GM21619 (cell line): ENCODE results near the gene RCBTB2.

Experiments
- ATAC-seq: cut with Tn5 transposase; IDR thresholded peaks from one replicate; pipeline ENCODE4 v1.9.1; 2021; ENCODE audit not compliant: unreplicated experiment

Gene RCBTB2

DNA sequence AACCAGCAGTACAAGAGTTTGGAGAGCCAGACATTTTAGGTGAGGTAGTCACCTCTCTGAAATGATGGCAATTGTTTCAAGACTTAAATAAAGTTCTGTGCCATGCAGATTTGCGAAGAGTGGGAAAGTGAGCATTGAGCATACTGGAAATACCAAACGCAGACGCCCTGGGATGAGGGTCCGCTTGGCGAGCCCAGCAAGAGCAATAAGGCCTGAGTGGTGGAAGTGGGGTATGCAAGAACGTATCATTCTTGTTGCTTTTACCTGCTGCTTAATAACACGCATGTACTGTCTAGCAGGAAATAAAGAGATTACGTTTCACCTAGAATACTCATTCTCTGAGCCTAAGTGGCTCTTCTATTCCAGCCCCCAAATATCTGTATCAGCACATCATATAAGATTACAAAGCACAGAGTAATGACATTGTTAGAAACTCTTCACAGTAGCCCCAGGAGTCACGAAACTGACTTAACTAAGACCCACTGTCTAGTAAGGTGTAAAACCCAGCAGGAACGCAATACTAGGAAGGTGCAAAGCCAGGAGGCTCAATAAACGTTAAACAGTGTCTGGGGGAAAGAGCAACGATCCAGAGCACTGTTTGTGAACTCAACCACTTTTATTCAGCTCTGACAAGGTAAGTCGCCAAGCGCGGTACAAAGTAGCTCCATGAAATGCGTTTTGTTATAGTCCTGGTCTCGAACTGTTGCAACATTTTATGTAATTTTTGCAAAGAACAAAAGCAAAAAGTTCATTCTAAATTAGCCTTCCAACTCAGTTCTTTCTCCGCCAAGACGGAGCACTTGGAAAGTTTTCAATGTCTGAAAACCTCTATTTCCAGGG is 1.2 kb downstream of the RCBTB2 start:
- no peak for ATAC-seq

DNA sequence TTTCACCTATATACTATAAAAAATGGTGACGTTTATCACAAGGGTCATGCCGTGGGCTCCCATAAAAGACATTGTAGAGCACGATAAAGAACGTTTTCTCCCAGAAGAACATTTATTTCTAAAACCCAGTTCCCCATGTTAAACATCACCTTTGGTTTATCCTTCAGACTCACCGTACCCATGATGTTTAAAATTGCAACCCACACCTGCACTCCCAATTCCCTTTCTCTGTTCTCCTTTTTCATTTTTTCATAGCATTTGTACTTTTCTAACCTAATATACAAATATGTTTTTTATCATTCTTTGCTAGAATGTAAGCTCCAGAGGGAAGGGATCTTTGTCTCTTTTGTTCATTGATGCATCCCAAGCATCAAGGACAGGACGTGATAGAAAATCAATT is 2.0 kb downstream of the RCBTB2 start:
- ATAC-seq = no peak

DNA sequence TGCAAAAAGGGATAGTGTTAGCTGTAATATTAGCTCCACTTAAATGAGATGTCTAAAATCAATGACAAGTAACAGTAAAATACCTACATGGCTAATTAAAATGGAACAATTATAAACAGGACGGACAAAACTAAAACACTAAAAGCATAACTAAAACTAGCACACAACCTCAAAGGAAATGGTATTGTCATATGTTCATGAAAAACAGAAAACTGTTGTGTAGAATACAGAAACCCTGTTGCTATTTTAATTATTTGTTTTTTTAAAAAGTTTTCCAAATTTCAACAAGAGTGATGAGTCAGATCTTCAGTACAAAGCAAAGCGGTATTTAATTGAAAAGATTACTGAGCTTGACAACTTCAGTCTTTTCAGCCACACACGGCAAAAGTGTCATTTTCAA is 4.2 kb downstream of the RCBTB2 start:
- ATAC-seq = no peak

DNA sequence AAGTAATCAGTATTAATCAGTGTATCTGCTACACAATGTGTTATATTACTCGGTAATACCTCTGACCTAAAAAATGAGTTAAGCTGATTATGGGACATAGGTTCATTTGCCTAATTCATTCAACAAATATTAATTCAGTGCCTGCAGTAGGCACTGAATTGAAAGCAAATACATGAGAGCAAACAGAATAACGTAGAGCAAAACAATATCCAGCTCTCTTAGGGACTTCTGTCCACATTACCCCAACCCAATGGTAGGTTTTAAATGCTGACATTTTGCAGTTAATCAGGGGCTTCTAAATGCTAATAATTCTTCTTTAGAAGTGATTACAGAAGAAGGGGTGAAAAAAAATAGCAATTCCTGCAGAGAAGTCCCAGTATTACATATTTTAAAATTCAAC is 4.9 kb downstream of the RCBTB2 start:
- ATAC-seq = no peak

DNA sequence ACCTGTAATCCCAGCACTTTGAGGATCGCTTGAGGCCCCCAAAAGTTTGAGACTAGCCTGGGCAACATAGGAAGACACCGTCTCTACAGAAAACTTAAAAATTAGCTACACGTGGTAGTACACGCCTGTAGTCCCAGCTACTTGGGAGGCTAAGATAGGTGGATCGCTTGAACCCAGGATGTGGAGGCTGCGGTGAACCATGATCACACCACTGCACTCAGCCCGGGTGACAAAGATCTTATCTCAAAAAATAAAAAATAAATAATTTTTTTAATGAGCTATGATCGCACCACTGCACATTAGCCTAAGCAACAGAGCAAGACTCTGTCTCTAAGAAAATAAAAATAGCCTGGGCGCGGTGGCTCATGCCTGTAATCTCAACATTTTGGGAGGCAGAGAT is 6.6 kb downstream of the RCBTB2 start:
- no peak for ATAC-seq

DNA sequence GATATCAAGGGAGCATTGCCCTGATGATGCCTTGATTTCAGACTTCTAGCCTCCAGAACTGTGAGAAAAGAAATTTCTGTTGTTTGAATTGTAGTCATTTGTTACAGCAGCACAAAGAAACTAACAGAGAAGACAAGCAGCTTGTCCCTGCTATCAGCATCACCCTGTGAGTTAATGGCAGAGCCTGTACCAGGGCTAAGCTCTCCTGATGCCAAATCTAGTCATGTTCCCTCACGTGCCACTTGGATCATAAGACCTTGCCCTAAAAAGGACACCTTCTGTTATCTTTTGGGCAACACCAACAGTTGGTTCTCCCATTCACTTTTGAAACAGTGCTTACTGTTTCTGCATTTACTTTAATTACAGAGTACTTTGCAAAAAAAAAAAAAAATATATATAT is 14.8 kb downstream of the RCBTB2 start:
- ATAC-seq = no peak

DNA sequence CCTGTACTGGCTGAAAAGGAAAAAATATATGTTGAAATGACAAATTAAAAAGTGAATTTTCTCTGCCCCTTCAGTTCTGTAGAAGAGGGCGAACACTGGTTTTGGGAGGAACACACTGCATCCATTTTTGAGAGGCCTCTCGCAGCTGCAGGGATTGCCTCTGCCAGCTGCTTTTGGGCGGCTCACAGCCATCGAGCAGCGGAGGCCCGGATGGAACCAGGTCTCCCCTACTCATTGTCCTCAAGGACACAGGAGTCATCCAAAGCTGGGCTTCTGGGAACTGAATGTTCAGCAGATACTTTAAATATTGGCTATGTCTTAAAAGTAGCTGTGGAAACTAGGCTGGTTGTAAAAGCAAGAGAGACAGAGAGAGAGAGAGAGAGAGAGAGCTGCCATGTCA is 17.1 kb downstream of the RCBTB2 start:
- no peak for ATAC-seq

DNA sequence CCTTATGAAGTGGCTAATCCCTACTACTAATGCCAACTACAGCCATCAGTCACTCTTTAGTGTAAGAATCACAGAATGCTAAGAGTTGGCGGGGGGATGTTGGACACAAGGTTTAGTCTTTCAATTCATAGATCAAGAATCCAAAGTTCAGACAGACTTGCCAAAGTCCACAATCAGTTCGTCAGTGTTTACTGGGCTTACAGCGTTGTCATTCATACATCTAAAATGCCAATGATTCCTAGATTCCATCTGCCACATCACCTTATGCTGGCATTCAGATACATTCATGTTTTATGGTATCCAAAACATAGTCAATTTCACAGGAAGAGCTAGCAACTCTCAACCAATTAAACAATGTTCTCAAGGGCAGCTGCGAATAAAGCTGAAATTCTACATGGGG is 18.1 kb downstream of the RCBTB2 start:
- ATAC-seq = no peak

DNA sequence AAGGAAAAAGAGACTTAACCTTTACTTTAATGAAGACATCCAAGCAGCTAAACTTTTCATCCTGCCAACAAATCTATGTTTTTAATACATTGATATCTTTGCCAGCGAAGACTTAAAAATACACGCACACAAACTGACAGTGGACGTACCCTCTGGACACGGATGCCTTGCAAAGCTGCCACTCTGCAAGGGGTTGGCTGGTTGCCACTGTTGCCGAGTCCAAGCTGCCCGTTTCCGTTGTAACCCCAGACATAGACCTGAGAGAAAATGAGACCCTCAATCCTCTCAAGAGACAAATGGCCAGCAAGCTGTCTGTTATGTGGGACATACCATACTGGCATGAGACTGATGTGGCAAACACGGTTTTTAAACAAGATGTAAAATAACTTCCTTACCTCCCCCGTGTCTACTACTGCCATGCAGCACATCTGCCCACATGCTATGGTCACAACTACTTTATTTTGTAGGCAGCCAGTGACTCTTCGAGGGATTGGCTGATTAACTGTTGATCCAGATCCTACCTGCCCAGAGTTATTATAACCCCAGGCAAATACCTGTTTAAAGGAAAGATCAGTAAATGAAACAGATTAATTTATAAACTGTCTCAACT is 21.2 kb downstream of the RCBTB2 start:
- ATAC-seq = no peak

DNA sequence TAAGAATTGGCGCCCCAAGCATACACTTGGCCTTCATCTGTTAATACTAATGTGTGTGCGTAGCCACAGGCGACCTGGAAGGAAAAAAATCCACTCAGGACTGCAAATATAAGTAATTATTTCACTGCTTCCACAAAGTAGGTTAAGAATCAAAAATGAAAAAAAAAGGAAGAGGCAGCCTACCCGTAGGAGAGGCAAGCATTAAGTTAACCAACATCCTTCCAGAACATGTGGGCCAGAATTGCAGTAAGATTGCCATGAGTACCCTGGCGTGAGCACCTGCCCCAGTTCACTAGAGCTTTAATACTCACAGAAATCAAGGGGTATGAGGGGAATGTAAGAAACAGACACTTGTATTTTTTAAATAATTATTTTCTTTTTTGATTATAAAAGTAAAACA is 22.2 kb downstream of the RCBTB2 start:
- ATAC-seq = no peak

DNA sequence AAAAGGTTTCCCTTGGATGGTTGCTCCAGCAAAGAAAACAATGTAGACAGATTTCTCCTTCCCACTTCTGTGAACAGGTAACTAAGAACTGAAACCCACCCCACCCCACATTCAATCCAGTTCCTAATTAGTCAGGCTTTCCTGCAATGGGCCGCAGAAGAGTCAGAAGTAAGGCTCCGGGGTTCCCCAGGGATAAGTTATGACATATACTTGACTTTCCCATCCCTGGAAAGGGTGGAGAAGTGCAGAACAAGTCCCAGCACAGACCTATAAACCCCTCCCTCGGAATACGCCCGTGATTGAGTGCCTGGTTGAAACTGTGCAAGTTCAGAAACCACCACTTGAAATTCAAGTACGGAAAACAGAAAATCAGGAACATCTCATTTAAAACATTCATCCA is 24.9 kb downstream of the RCBTB2 start:
- no peak for ATAC-seq

DNA sequence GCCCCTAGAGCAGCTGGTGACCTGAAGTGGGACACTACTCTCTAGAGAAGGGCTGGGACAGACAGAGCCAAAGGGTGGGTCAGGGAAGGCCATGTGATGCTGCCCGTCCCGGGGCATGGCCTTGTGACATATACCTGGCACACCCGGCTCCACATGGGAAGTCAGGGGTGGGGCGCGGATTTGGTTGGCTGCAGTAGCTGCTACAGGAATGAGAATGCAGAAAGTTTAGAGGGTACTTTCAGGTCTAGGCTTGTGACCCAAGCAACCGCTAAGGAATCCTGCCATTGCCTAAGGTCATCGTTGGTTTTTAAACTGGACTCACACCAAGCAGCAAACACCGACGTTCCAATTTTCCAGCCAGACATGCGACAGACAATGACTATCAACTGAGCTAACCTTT is 25.9 kb downstream of the RCBTB2 start:
- no peak for ATAC-seq

DNA sequence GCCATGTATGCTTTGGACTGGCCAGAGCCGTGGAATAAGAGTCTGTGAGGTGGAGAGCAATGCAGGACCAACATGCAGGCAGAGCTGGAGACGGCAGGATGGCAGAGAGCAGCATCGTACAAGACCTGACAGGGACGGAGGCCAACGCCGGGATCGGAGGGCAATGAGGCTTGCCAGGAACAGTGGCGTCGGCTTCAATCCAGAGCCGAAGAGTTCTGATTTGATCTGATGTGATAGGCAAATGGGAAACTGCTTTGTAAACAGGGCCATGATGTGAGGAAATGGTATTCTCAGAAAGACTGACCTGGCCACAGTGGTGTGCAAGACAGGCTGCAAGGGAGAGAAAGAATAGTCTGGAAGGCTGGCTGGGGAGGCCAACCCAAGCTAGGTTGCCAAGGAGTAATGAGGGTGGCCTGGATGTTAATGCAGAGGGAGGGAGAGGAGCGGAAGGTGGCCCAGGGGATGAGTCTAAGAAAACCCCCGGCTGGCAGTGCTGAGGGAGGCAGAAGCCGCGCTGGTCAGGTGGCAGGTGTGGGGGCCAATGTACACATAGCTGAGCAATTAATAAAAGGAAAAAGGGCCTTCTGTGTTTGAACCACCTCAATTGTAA is 26.7 kb downstream of the RCBTB2 start:
- ATAC-seq = peak; percentile 18

DNA sequence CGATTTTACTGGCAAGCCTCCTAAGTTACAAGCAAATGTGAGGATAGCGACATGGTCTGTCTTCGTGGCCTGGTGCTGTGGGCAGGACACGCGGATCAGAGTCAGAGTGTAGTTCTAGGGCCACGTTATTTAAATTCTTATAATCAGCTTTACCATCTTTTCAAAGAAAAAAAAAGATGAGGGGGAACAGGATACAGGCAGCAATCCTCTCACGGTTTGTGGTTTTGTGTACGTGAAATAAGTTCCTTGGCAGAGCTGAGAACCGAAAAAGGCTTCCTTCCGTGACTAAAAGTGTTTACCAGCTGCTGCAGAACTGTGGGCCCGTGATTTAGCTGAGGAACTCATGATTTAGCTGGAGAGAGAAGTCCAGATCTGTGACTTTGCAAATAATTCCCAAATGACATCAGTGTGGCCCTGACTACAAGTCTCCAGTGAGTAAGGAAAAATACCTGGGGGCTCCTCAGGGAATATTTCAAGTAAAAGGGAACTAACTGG is 27.2 kb downstream of the RCBTB2 start:
- ATAC-seq = peak; percentile 70

DNA sequence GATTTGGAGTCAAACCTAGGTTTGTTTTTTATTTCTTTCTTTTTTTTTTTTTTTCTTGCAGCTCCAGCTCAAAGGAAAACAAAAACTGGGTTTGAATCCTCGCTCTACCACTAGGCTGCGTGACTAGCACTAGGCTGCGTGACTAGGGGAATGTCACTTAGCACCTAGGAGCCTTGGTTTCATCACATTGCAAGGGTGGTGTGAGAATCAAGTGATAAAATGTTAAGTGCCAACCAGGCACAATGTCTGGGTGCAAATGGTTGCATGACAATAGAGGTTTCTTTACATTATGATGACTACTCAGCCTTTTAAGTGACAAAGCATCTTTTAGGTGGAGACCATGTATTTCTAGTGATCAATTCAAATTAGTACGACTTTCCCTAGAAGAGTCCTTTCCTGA is 27.9 kb downstream of the RCBTB2 start:
- ATAC-seq = no peak

DNA sequence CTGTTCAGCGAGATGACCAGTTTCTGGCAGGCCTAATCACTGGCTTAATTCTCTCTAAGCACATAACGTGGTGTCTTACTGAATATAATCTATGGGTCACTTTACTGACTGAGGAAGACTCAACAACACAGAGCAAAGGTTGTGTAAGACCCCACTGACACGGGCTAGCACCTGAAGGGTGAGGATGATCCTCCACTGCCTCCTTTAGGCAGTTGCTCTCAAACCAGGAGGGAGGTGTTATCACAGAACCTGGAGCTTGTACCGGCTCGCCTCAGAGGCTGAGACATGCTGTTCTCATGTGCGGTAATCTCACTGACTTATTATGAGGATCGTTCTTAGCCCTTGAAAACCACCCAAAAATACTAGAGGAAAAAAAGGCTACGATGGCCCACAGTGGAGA is 28.3 kb downstream of the RCBTB2 start:
- ATAC-seq = no peak

DNA sequence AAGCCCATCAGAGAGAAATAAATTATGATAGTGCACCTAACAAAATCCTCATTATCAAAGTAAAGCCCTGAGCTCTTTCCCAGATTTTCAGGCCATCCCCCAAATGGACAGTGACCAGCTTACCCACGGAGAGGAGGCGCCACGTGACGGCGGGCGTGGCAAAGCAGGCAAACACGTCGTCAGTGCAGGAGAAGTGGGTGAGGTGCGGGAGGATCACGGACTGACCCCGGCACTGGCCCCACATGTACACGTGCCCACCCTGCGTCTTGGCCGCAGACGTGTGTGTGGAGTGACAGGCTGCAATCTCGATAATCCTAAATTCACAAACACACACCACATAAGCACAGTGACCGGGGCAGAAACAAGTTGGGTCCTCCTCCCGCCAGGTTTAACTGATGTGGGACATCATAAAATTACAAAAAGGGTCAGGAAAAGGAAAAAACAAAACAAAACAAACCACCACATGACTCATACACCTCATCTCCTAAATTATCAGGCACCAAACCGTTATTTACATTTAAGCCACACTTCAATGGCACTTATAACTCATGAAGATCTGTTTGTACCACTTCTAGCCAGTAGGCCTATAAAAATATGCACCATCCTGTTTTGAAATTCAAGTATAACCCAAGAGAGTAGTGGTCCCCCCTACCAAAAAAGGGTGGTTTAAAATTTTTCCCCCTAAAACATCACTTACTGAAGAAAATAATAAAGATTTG is 30.1 kb downstream of the RCBTB2 start:
- ATAC-seq = no peak

DNA sequence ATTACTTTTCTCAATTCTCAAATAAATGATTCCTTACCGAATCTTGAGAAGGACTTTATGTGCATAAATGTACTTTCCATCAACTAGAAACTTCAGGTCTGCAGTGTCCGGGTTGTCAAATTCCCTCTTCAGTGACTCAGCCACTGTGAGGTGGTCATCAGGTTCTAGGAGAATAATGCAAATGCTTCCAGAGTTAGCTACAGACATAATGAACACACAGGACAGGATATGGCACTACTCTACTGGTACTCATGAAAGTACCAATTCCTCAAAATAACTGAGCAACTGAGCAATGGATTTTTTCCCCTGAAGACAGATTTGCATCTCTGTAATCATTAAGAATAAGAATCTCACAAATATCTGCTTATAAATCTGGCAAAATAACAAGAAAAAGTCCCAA is 31.2 kb downstream of the RCBTB2 start:
- ATAC-seq = peak; percentile 38

DNA sequence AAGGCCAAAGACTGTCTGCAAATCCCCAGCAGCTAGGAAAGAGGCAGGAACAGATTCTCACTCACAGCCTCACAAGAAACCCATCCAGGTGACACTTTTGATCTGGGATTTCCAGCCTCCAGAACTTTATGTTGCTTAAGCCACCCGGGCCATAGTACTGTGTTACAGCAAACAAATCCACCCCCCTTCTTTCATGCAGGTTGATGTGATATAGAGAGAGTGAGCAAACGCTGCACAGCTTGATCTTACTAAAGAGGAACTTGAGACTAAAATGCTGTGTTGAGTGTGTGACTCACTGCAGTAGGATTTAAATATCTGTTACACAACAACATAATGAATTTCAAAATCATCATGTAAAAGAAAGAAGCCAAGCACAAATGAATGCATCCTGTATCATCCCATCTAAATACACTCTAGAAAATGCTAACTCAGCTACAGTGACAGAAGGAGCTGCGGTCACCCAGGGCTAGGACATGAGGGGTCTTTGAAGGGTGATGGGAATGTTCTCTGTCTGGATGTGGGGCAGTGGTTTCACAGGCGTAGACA is 32.2 kb downstream of the RCBTB2 start:
- ATAC-seq = peak; percentile 40

DNA sequence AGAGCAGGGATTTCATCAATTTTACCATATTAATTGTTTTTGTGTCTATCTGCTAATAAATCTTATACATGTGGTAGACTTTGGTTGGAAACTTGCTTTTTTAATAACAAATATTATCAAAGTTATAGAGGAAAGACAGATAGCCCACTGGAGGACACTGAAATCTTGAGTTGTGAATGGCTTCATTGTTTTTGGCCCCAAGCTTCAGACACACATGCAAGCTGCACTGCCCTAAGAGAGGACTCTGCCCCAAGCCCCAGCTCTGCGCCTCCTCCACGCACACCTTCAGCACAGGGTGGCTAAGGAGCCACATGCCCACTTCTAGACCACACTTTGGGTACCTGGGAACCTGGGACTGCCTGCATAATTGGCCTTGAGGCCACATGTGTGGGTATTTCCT is 35.2 kb downstream of the RCBTB2 start:
- no peak for ATAC-seq
